Activated naive CD4-positive, alpha-beta T cell treated with anti-CD3 and anti-CD28 coated beads, Interleukin-2, amount 10 ng/mL, durations not matched to agents 5 hours and 36 hours (primary cell): ENCODE data around the gene RECK. TPM values are rescaled to one million over a fixed set of nuclear protein-coding genes. Genes with fewer than 3 reads are reported as not detected.

Source experiments
- total RNA-seq, 2 experiments: library from RNA; stranded (reverse); gene quantifications; one replicate each; pipeline ENCODE4 v1.2.3, GENCODE V29; 2021

Gene RECK, protein sequence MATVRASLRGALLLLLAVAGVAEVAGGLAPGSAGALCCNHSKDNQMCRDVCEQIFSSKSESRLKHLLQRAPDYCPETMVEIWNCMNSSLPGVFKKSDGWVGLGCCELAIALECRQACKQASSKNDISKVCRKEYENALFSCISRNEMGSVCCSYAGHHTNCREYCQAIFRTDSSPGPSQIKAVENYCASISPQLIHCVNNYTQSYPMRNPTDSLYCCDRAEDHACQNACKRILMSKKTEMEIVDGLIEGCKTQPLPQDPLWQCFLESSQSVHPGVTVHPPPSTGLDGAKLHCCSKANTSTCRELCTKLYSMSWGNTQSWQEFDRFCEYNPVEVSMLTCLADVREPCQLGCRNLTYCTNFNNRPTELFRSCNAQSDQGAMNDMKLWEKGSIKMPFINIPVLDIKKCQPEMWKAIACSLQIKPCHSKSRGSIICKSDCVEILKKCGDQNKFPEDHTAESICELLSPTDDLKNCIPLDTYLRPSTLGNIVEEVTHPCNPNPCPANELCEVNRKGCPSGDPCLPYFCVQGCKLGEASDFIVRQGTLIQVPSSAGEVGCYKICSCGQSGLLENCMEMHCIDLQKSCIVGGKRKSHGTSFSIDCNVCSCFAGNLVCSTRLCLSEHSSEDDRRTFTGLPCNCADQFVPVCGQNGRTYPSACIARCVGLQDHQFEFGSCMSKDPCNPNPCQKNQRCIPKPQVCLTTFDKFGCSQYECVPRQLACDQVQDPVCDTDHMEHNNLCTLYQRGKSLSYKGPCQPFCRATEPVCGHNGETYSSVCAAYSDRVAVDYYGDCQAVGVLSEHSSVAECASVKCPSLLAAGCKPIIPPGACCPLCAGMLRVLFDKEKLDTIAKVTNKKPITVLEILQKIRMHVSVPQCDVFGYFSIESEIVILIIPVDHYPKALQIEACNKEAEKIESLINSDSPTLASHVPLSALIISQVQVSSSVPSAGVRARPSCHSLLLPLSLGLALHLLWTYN
- 1 to 10 TPM; 6.5 to 6.6 TPM for total RNA-seq

DNA sequence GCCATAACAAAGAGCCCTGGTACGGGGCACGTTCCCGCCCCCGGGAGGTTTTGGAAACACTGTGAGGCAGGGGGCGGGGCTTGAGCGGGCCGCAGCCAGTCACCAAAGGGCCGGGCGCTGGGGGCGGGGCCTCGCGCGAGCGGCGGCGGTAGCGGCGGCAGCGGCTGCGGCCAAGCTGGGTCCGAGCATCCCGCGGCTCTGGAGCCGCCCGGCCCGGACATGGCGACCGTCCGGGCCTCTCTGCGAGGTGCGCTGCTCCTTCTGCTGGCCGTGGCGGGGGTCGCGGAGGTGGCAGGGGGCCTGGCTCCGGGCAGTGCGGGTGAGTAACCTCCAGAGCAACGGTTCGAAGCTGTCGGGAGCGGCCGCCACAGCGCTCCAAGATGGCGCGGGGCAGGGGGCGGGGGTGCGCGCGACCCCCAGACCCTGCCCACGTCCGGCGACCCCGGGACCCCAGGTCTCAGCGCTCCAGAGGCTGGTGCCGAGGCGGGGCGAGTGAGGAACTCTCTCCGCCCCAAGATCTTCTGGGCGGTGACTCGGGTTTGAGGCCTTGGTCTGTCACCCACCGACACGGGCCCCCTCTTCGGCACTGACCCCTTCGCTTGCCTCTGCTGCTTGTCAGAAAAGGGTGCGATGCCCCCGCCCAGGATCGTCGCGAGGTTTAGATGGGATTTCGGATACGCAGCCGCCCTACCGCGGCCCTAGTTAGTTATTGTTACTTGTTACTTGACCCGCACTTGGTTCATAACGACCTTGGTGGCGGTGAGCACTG, at the start of gene RECK:
Gene RECK (plus strand): TSS at position 134 of the 769 bp plus-strand sequence. CDS start 86 bp downstream, at position 220.

DNA sequence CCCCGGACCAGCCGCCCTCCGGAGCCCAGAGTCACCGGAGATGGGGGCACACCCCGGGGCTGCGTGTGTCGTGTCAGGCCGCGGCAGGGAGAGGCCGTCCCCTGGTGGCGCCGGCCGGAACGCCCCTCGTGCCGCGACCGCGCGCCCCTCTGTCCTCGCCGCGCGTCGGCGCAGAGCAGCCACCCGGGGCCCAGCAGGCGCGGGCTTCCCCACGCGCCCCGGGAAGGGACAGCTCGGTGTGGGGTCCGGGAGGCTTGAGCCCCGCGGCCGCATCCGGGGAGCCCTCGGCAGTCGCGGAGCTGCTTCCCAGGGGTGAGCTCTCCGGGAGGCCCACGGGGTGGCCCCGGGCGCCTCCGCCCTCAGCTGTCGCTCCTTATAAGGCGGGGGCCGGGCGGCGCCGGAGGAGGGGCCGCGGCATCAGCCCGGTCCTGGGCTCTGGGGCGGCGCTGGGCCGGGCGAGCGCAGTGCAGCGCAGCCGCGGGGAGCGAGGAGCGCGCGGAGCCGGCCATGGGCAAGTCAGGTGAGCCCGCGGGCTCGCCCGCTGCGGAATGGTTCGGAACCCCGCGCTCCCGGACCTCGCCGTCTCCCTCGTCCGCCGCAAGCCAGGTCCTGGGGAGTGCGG, 99.7 kb downstream of the RECK start, which contains the start of gene GLIPR2:
Gene GLIPR2 (plus strand): TSS at position 462 of the 622 bp plus-strand sequence. CDS start 46 bp downstream, at position 508.

DNA sequence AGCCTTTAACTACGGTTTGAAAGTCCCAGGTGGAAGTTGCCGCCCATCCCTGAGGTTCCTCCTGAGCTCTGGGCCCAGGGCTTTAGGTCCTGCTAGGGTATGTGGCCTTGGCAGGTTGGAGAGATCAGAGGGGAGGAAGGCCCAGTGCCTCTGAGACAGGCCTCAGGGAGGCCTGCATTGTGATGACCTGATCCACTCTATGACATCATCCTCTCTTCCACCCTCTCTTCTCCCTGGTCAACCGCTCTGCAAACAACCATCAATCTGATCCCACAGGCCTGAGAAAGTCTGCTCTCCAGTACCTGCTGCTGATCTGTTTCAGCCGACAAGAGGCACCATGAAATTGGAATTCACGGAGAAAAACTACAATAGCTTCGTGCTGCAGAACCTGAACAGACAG, 132.5 kb downstream of the RECK start, which contains the start of gene CCIN:
Gene CCIN (plus strand): TSS at position 223 of the 400 bp plus-strand sequence. CDS start 115 bp downstream, at position 338.

Other genes starting within 250 kb of the RECK start
- gene NPR2, start 245.3 kb upstream of the RECK start, total RNA-seq: 10 to 100 TPM in 1 of 2 experiments, 1 to 10 TPM in 1; 8.6 to 10.5 TPM
- gene SPAG8, start 224.7 kb upstream of the RECK start, total RNA-seq: 1 to 10 TPM; 1.3 to 1.8 TPM
- 10 to 100 TPM; 59.6 to 61.1 TPM for gene HINT2, start 221.9 kb upstream of the RECK start, total RNA-seq
- not detected for gene FAM221B, start 208.2 kb upstream of the RECK start, total RNA-seq
- 1 to 10 TPM; 2.7 to 3.0 TPM for gene TMEM8B, start 207.7 kb upstream of the RECK start, total RNA-seq
- not detected for gene OR13J1, start 166.5 kb upstream of the RECK start, total RNA-seq
- gene HRCT1, start 130.7 kb upstream of the RECK start, total RNA-seq: not detected
- not detected for gene SPAAR, start 127.4 kb upstream of the RECK start, total RNA-seq
- not detected for gene OR2S2, start 78.8 kb upstream of the RECK start, total RNA-seq
- gene GLIPR2, start 99.8 kb downstream of the RECK start, total RNA-seq: 10 to 100 TPM; 31.9 TPM
- under 1 TPM in 1 of 2 experiments, not detected in 1; 0.23 TPM for gene CCIN, start 132.5 kb downstream of the RECK start, total RNA-seq
- 100 to 1,000 TPM; 139 to 141 TPM for gene CLTA, start 154.0 kb downstream of the RECK start, total RNA-seq
- gene GNE, start 221.5 kb downstream of the RECK start, total RNA-seq: 10 to 100 TPM; 15.3 to 16.1 TPM